ENCODE results near the gene LARGE1.

LARGE1 gene

GRCh38 chr22:33656808-33657628, 263.3 kb downstream of the LARGE1 start:
- no peak for DNase-seq (ENCODE audit: low spot score)

- no peak for DNase-seq (ENCODE audit: low spot score)
These were observed 265.9 kb downstream of the LARGE1 start for GRCh38 chr22:33654173-33654895.

- no peak for DNase-seq (ENCODE audit: low spot score)
These were observed 266.7 kb downstream of the LARGE1 start for GRCh38 chr22:33653532-33654063.

GRCh38 chr22:33652615-33653014, 267.7 kb downstream of the LARGE1 start:
- DNase-seq (ENCODE audit: low spot score) = no peak

GRCh38 chr22:33650244-33650643, 270.0 kb downstream of the LARGE1 start:
- no peak for DNase-seq (ENCODE audit: low spot score)

- no peak for DNase-seq (ENCODE audit: low spot score)
These were observed 271.8 kb downstream of the LARGE1 start for GRCh38 chr22:33648478-33648877.

GRCh38 chr22:33640900-33641299, 279.4 kb downstream of the LARGE1 start:
- DNase-seq (ENCODE audit: low spot score) = no peak

- DNase-seq (ENCODE audit: low spot score) = no peak
These were observed 280.6 kb downstream of the LARGE1 start for GRCh38 chr22:33639588-33640254.

GRCh38 chr22:33635766-33636165, 284.5 kb downstream of the LARGE1 start:
- no peak for DNase-seq (ENCODE audit: low spot score)

- no peak for DNase-seq (ENCODE audit: low spot score)
These were observed 288.5 kb downstream of the LARGE1 start for GRCh38 chr22:33631777-33632176.

GRCh38 chr22:33625959-33626358, 294.3 kb downstream of the LARGE1 start:
- DNase-seq (ENCODE audit: low spot score) = no peak

- DNase-seq (ENCODE audit: low spot score) = no peak
These were observed 300.2 kb downstream of the LARGE1 start for GRCh38 chr22:33620085-33620484.

- no peak for DNase-seq (ENCODE audit: low spot score)
These were observed 313.8 kb downstream of the LARGE1 start for GRCh38 chr22:33606504-33606903.

GRCh38 chr22:33605666-33606065, 314.6 kb downstream of the LARGE1 start:
- DNase-seq (ENCODE audit: low spot score) = no peak

- DNase-seq (ENCODE audit: low spot score) = no peak
These were observed 315.1 kb downstream of the LARGE1 start for GRCh38 chr22:33605221-33605620.

- DNase-seq (ENCODE audit: low spot score) = no peak
These were observed 319.2 kb downstream of the LARGE1 start for GRCh38 chr22:33601062-33601461.

- no peak for DNase-seq (ENCODE audit: low spot score)
These were observed 319.7 kb downstream of the LARGE1 start for GRCh38 chr22:33600595-33600994.

GRCh38 chr22:33600113-33600512, 320.2 kb downstream of the LARGE1 start:
- DNase-seq (ENCODE audit: low spot score) = no peak

- DNase-seq (ENCODE audit: low spot score) = no peak
These were observed 320.7 kb downstream of the LARGE1 start for GRCh38 chr22:33599596-33599995.

GRCh38 chr22:33598821-33599220, 321.5 kb downstream of the LARGE1 start:
- DNase-seq (ENCODE audit: low spot score) = no peak

- DNase-seq (ENCODE audit: low spot score) = no peak
These were observed 322.8 kb downstream of the LARGE1 start for GRCh38 chr22:33597274-33597985.

GRCh38 chr22:33593818-33594217, 326.5 kb downstream of the LARGE1 start:
- no peak for DNase-seq (ENCODE audit: low spot score)

Data from hematopoietic multipotent progenitor cell treated with erythropoietin and hydrocortisone succinate and interleukin-3 and kit ligand, for 17 days (in vitro differentiated cells).